H9 (cell line): Measurements from ENCODE around the gene RYR1. TPM values are rescaled to one million over a fixed set of nuclear protein-coding genes. Genes with fewer than 3 reads are reported as not detected.

ENCODE experiments used
- DNase-seq: peaks from one replicate; pipeline ENCODE4 v3.0.0-alpha.2; 2017
- H2AFZ ChIP-seq: one replicate; pipeline ENCODE4 v1.6.1; 2013; ENCODE audit warnings: mild to moderate bottlenecking, low read length, control low read depth, moderate library complexity
- H2AK5ac ChIP-seq: 2 replicates; pipeline ENCODE4 v1.6.1; 2013; ENCODE audit warnings: low read length, control low read depth, mixed read lengths; ENCODE audit not compliant: insufficient read length
- H2BK120ac ChIP-seq: one replicate; pipeline ENCODE4 v1.6.1; 2013; ENCODE audit warnings: low read depth, mild to moderate bottlenecking, low read length, control low read depth, inconsistent platforms; ENCODE audit not compliant: poor library complexity, severe bottlenecking
- H2BK12ac ChIP-seq: 2 replicates; pipeline ENCODE4 v1.6.1; 2013; ENCODE audit warnings: low read length, control low read depth, mixed read lengths, low read depth; ENCODE audit not compliant: insufficient read length
- H2BK15ac ChIP-seq: 2 replicates; pipeline ENCODE4 v1.6.1; 2013; ENCODE audit warnings: low read depth, low read length, control low read depth
- H2BK20ac ChIP-seq: one replicate; pipeline ENCODE4 v1.6.1; 2013; ENCODE audit warnings: low read depth, mild to moderate bottlenecking, low read length, control low read depth, inconsistent platforms; ENCODE audit not compliant: poor library complexity, severe bottlenecking
- H2BK5ac ChIP-seq: 2 replicates; pipeline ENCODE4 v1.6.1; 2013; ENCODE audit warnings: low read length, control low read depth, mixed read lengths; ENCODE audit not compliant: insufficient read length
- H3K14ac ChIP-seq: 2 replicates; pipeline ENCODE4 v1.6.1; 2013; ENCODE audit warnings: low read length, control low read depth; ENCODE audit not compliant: insufficient read depth
- H3K18ac ChIP-seq: 2 replicates; pipeline ENCODE4 v1.6.1; 2013; ENCODE audit warnings: low read depth, mild to moderate bottlenecking, mixed read lengths, low read length, control low read depth; ENCODE audit not compliant: insufficient read length
- H3K23ac ChIP-seq: 2 replicates; pipeline ENCODE4 v1.6.1; 2013; ENCODE audit warnings: low read length, control low read depth, mixed read lengths, low read depth; ENCODE audit not compliant: insufficient read length
- H3K23me2 ChIP-seq: 2 replicates; pipeline ENCODE4 v1.6.1; 2013; ENCODE audit warnings: low read depth, mild to moderate bottlenecking, mixed read lengths, low read length, control low read depth; ENCODE audit not compliant: insufficient read length, poor library complexity, severe bottlenecking
- H3K27ac ChIP-seq: 2 replicates; pipeline ENCODE4 v1.5.1; 2013; ENCODE audit warnings: low read length, control low read depth, mixed read lengths, low read depth; ENCODE audit not compliant: insufficient read length
- H3K27me3 ChIP-seq: 2 replicates; pipeline ENCODE4 v1.6.1; 2013; ENCODE audit warnings: low read length, control low read depth, inconsistent platforms; ENCODE audit not compliant: insufficient read depth
- H3K4ac ChIP-seq: 2 replicates; pipeline ENCODE4 v1.6.1; 2013; ENCODE audit warnings: low read depth, mild to moderate bottlenecking, control low read depth, inconsistent platforms, low read length, moderate library complexity
- H3K4me1 ChIP-seq: 2 replicates; pipeline ENCODE4 v1.6.1; 2013; ENCODE audit warnings: low read length, control low read depth, inconsistent platforms; ENCODE audit not compliant: insufficient read depth
- H3K4me2 ChIP-seq: 2 replicates; pipeline ENCODE4 v1.6.1; 2013; ENCODE audit warnings: low read length, control low read depth, mixed read lengths; ENCODE audit not compliant: insufficient read length, insufficient read depth
- H3K56ac ChIP-seq: 2 replicates; pipeline ENCODE4 v1.6.1; 2013; ENCODE audit warnings: low read depth, mild to moderate bottlenecking, mixed read lengths, low read length, control low read depth; ENCODE audit not compliant: insufficient read length
- H3K79me1 ChIP-seq: 2 replicates; pipeline ENCODE4 v1.6.1; 2013; ENCODE audit warnings: low read depth, mild to moderate bottlenecking, moderate library complexity, low read length, control low read depth, inconsistent platforms; ENCODE audit not compliant: insufficient read depth, poor library complexity, severe bottlenecking
- H3K79me2 ChIP-seq: 2 replicates; pipeline ENCODE4 v1.6.1; 2013; ENCODE audit warnings: low read length, control low read depth, inconsistent platforms; ENCODE audit not compliant: insufficient read depth
- H3K9ac ChIP-seq: 2 replicates; pipeline ENCODE4 v1.6.1; 2013; ENCODE audit warnings: low read length, control low read depth, mixed read lengths; ENCODE audit not compliant: insufficient read length; ENCODE audit errors: extremely low read depth
- H3K9me3 ChIP-seq: one replicate; pipeline ENCODE4 v1.6.1; 2013; ENCODE audit warnings: low read depth, low read length, inconsistent platforms; ENCODE audit not compliant: control insufficient read depth
- H3T11ph ChIP-seq: one replicate; pipeline ENCODE4 v1.6.1; 2013; ENCODE audit warnings: mild to moderate bottlenecking, low read length, control low read depth, inconsistent platforms
- H4K20me1 ChIP-seq: one replicate; pipeline ENCODE4 v1.6.1; 2013; ENCODE audit not compliant: control insufficient read depth, insufficient read length, insufficient read depth
- H4K5ac ChIP-seq: 2 replicates; pipeline ENCODE4 v1.6.1; 2013; ENCODE audit warnings: low read depth, mild to moderate bottlenecking, mixed read lengths, low read length, control low read depth; ENCODE audit not compliant: insufficient read length
- H4K8ac ChIP-seq: replicated peaks from 2 replicates; pipeline ENCODE4 v1.6.1; 2013; ENCODE audit warnings: low read length, control low read depth, mixed read lengths, low read depth; ENCODE audit not compliant: insufficient read length
- H4K91ac ChIP-seq: 2 replicates; pipeline ENCODE4 v1.6.1; 2013; ENCODE audit warnings: low read depth, mild to moderate bottlenecking, moderate library complexity, mixed read lengths, low read length, control low read depth; ENCODE audit not compliant: insufficient read length
- H3K27ac Mint-ChIP-seq, 3 experiments: 2 replicates in 2 of 3; 3 replicates in 1 of 3; pipeline ENCODE4 v1.8.0; 2020 to 2021; ENCODE audit warnings: mixed read lengths in 3 of 3, mild to moderate bottlenecking in 1 of 3, moderate library complexity in 1 of 3
- H3K27me3 Mint-ChIP-seq: 2 replicates; pipeline ENCODE4 v1.8.0; 2021; ENCODE audit warnings: low read depth, mild to moderate bottlenecking, moderate library complexity, mixed read lengths
- H3K36me3 Mint-ChIP-seq, 3 experiments: 2 replicates in 2 of 3; 3 replicates in 1 of 3; pipeline ENCODE4 v1.8.0; 2020 to 2021; ENCODE audit warnings: low read depth in 3 of 3, mixed read lengths in 3 of 3; ENCODE audit not compliant: insufficient read depth in 1 of 3
- H3K4me1 Mint-ChIP-seq, 2 experiments: 2 replicates each; pipeline ENCODE4 v1.8.0; 2020; ENCODE audit warnings: mixed read lengths in 2 of 2
- H3K4me3 Mint-ChIP-seq, 2 experiments: 2 replicates in 1 of 2; 3 replicates in 1 of 2; pipeline ENCODE4 v1.8.0; 2020 to 2021; ENCODE audit warnings: mild to moderate bottlenecking in 2 of 2, mixed read lengths in 2 of 2, moderate library complexity in 1 of 2
- H3K9me3 Mint-ChIP-seq, 2 experiments: 2 replicates in 1 of 2; 3 replicates in 1 of 2; pipeline ENCODE4 v1.8.0; 2020; ENCODE audit warnings: mild to moderate bottlenecking in 2 of 2, mixed read lengths in 2 of 2, moderate library complexity in 1 of 2
- WGBS: extraction: QIAGEN DNeasy Blood & Tissue Kit; methylation state at CpG from one replicate; pipeline ENCODE4 v1.1.7; 2013; ENCODE audit warnings: missing lambda C conversion rate, low lambda C conversion rate, mixed read lengths; ENCODE audit not compliant: insufficient read length; ENCODE audit errors: extremely low coverage; 5-methylcytosine and 5-hydroxymethylcytosine counted together
- total RNA-seq: library from RNA; stranded (reverse); gene quantifications from 2 replicates; pipeline ENCODE4 v1.2.1, GENCODE V29; 2021
- TF ChIP-seq, protein P1 (sequence below): fragments of 200-600 bp; sonication (generic); conservative IDR thresholded peaks from 3 replicates; pipeline ENCODE4 v1.8.0; 2021; ENCODE audit warnings: antibody characterized with exemption, mild to moderate bottlenecking

RYR1 gene
- total RNA-seq, 1 experiment from 2014 or later = 8.9 TPM

- H2BK15ac ChIP-seq = no peak overlapping the region
- WGBS = no CpG with 5 or more reads among the region's 2 CpGs
Measured at GRCh38 chr19:38531515-38531914, 98.0 kb downstream of the RYR1 start.

More at GRCh38 chr19:38531515-38531914, 98.0 kb downstream of the RYR1 start:
- H3K4me3 Mint-ChIP-seq = no peak overlapping the region
- Histone ChIP-seq H3K9ac (no peak overlapping the region), H3K4me1 (no peaks in the 10 kb centered on the region), H3K23ac (no peak overlapping the region), H3K79me2 (no peaks in the 10 kb centered on the region), H3K56ac (no peak overlapping the region), H3K79me1 (no peaks in the 10 kb centered on the region), H4K5ac (no peak overlapping the region), H4K20me1 (no peaks in the 10 kb centered on the region), H2BK12ac (no peak overlapping the region), H3K4me2 (no peak overlapping the region), H2BK20ac (no peak overlapping the region), H2BK120ac (no peak overlapping the region), H3K27me3 (no peaks in the 10 kb centered on the region; the same call in 1 of the 2 replicates), H3K9me3 (peaks cover 16% of the 10 kb centered on the region), H3K4ac (no peak overlapping the region), H2AK5ac (no peak overlapping the region), H3T11ph (no peak overlapping the region), H2AFZ (no peak overlapping the region), H3K18ac (no peak overlapping the region), H2BK5ac (no peak overlapping the region), H4K8ac (no peak overlapping the region), H3K23me2 (no peaks in the 10 kb centered on the region), H3K14ac (no peak overlapping the region), H3K27ac (no peak overlapping the region), H4K91ac (no peak overlapping the region)
- no peak for DNase-seq
- peaks cover 29 to 67% (median 46%) of the 10 kb centered on the region in 3 experiments for H3K36me3 Mint-ChIP-seq
- TF ChIP-seq, protein P1, sequence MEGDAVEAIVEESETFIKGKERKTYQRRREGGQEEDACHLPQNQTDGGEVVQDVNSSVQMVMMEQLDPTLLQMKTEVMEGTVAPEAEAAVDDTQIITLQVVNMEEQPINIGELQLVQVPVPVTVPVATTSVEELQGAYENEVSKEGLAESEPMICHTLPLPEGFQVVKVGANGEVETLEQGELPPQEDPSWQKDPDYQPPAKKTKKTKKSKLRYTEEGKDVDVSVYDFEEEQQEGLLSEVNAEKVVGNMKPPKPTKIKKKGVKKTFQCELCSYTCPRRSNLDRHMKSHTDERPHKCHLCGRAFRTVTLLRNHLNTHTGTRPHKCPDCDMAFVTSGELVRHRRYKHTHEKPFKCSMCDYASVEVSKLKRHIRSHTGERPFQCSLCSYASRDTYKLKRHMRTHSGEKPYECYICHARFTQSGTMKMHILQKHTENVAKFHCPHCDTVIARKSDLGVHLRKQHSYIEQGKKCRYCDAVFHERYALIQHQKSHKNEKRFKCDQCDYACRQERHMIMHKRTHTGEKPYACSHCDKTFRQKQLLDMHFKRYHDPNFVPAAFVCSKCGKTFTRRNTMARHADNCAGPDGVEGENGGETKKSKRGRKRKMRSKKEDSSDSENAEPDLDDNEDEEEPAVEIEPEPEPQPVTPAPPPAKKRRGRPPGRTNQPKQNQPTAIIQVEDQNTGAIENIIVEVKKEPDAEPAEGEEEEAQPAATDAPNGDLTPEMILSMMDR = no peak
- H3K4me1 Mint-ChIP-seq = peaks cover 3 to 11% of the 10 kb centered on the region in 2 experiments
- peaks cover 20 to 23% of the 10 kb centered on the region in 2 experiments for H3K9me3 Mint-ChIP-seq
- H3K27ac Mint-ChIP-seq = no peak overlapping the region
- no peaks in the 10 kb centered on the region; the same call in 1 of the 2 replicates for H3K27me3 Mint-ChIP-seq
